Tibial artery (tissue), 4 donors: ENCODE measurements around the gene KRT4.

Source experiments
- DNase-seq, 2 donors: peaks; one replicate each; pipeline ENCODE4 v3.0.0-alpha.2; 2019
- H3K27ac ChIP-seq, 2 donors: fragments of 200-600 bp; sonication (generic) in 1 of 2; 1 replicate in 1 of 2; 2 replicates in 1 of 2; pipeline ENCODE4 v1.5.1; 2018 to 2019; ENCODE audit warnings: mild to moderate bottlenecking in 1 of 2
- H3K27me3 ChIP-seq, 2 donors: fragments of 200-600 bp; sonication (generic) in 1 of 2; one replicate each; pipeline versions ENCODE4 v1.5.1 to v1.6.0; 2016 to 2019
- H3K36me3 ChIP-seq, 3 donors: fragments of 200-600 bp; sonication (generic) in 2 of 3; one replicate each; pipeline ENCODE4 v1.5.1; 2016 to 2019; ENCODE audit warnings: mild to moderate bottlenecking in 2 of 3
- H3K4me1 ChIP-seq, 4 donors: fragments of 200-600 bp; sonication (generic) in 2 of 4; 1 replicate in 3 of 4; 2 replicates in 1 of 4; pipeline ENCODE4 v1.5.1; 2016 to 2019
- H3K4me3 ChIP-seq, 2 donors: fragments of 200-600 bp; sonication (generic) in 1 of 2; 1 replicate in 1 of 2; 2 replicates in 1 of 2; pipeline ENCODE4 v1.5.1; 2018 to 2019; ENCODE audit warnings: mild to moderate bottlenecking in 2 of 2
- H3K9me3 ChIP-seq, 3 donors: fragments of 200-600 bp; sonication (generic) in 1 of 3; one replicate each; pipeline ENCODE4 v1.5.1; 2016 to 2019
- CTCF ChIP-seq, 2 experiments: fragments of 200-600 bp in 1 of 2; fragments of 450-650 bp in 1 of 2; IDR thresholded peaks; one replicate each; pipeline ENCODE4 v1.5.1; 2017 to 2019; ENCODE audit warnings: antibody characterized with exemption in 2 of 2, mild to moderate bottlenecking in 1 of 2, moderate library complexity in 1 of 2
- intact Hi-C: fragments of 100-400 bp; cut with DNase I; formaldehyde crosslinking; loops from one replicate; pipeline ENCODE4 v1.15.0; 2023; ENCODE audit warnings: low total_unique reads

KRT4 gene

GRCh38 chr12:52848661-52849255, 34.8 kb upstream of the KRT4 start, which contains the start of gene KRT78:
Gene KRT78 (minus strand): TSS chr12:52848994. CDS start chr12:52848930, 64 bp downstream.
- H3K9me3 ChIP-seq: no peaks in the 10 kb centered on the region
- no peak for DNase-seq
- H3K36me3 ChIP-seq: no peaks in the 10 kb centered on the region
- H3K27me3 ChIP-seq: peaks cover 0 to 29% of the 10 kb centered on the region in 2 donors
- intact Hi-C loops: loop anchor here (10.0 kb wide), 1 partner anchor 234 kb away; the partner anchor contains the start of gene KRT73
- H3K27ac ChIP-seq: no peak within 1 kb of the TSS
- H3K4me3 ChIP-seq: no peak within 1 kb of the TSS
- H3K4me1 ChIP-seq: no peaks in the 10 kb centered on the region
- no peak for TF ChIP-seq CTCF (IDR thresholded peaks at IDR 0.05)

- H3K4me3 ChIP-seq: no peak overlapping the region
- no peak for TF ChIP-seq CTCF (IDR thresholded peaks at IDR 0.05)
- no peak overlapping the region for H3K27ac ChIP-seq
- DNase-seq: no peak
- H3K36me3 ChIP-seq: no peaks in the 10 kb centered on the region
- peaks cover 0 to 29% of the 10 kb centered on the region in 2 donors for H3K27me3 ChIP-seq
- H3K4me1 ChIP-seq: no peaks in the 10 kb centered on the region
- intact Hi-C loops: loop anchor here (10.0 kb wide), 1 partner anchor 233 kb away; the partner anchor contains the start of gene KRT73
- H3K9me3 ChIP-seq: no peaks in the 10 kb centered on the region
Measured at GRCh38 chr12:52847335-52848102, 33.6 kb upstream of the KRT4 start.

- intact Hi-C loops: loop anchor here (10.0 kb wide), 1 partner anchor 232 kb away; the partner anchor contains the start of gene KRT73
- TF ChIP-seq CTCF (IDR thresholded peaks at IDR 0.05): no peak
- H3K27me3 ChIP-seq: peaks cover 0 to 27% of the 10 kb centered on the region in 2 donors
- no peak overlapping the region for H3K4me3 ChIP-seq
- H3K36me3 ChIP-seq: no peaks in the 10 kb centered on the region
- no peak for DNase-seq
- H3K4me1 ChIP-seq: no peaks in the 10 kb centered on the region
- H3K27ac ChIP-seq: no peak overlapping the region
- no peaks in the 10 kb centered on the region for H3K9me3 ChIP-seq
Measured at GRCh38 chr12:52846356-52846970, 32.5 kb upstream of the KRT4 start.

GRCh38 chr12:52845946-52846345, 32.0 kb upstream of the KRT4 start:
- no peak for TF ChIP-seq CTCF (IDR thresholded peaks at IDR 0.05)
- intact Hi-C loops: loop anchor here (10.0 kb wide), 1 partner anchor 231 kb away; the partner anchor contains the start of gene KRT73
- peaks cover 0 to 22% of the 10 kb centered on the region in 2 donors for H3K27me3 ChIP-seq
- no peaks in the 10 kb centered on the region for H3K9me3 ChIP-seq
- no peak overlapping the region for H3K4me3 ChIP-seq
- H3K4me1 ChIP-seq: no peaks in the 10 kb centered on the region
- H3K27ac ChIP-seq: no peak overlapping the region
- DNase-seq: no peak
- H3K36me3 ChIP-seq: no peaks in the 10 kb centered on the region

GRCh38 chr12:52844386-52844785, 30.5 kb upstream of the KRT4 start:
- Histone ChIP-seq H3K4me3 (no peak overlapping the region), H3K27me3 (peaks cover 0 to 24% of the 10 kb centered on the region in 2 donors), H3K9me3 (no peaks in the 10 kb centered on the region), H3K4me1 (no peaks in the 10 kb centered on the region), H3K27ac (no peak overlapping the region), H3K36me3 (no peaks in the 10 kb centered on the region)
- no peak for DNase-seq
- intact Hi-C loops: loop anchor here (10.0 kb wide), 1 partner anchor 230 kb away; the partner anchor contains the start of gene KRT73
- no peak for TF ChIP-seq CTCF (IDR thresholded peaks at IDR 0.05)
